Measurements from ENCODE around the gene NDUFA1.

DNA sequence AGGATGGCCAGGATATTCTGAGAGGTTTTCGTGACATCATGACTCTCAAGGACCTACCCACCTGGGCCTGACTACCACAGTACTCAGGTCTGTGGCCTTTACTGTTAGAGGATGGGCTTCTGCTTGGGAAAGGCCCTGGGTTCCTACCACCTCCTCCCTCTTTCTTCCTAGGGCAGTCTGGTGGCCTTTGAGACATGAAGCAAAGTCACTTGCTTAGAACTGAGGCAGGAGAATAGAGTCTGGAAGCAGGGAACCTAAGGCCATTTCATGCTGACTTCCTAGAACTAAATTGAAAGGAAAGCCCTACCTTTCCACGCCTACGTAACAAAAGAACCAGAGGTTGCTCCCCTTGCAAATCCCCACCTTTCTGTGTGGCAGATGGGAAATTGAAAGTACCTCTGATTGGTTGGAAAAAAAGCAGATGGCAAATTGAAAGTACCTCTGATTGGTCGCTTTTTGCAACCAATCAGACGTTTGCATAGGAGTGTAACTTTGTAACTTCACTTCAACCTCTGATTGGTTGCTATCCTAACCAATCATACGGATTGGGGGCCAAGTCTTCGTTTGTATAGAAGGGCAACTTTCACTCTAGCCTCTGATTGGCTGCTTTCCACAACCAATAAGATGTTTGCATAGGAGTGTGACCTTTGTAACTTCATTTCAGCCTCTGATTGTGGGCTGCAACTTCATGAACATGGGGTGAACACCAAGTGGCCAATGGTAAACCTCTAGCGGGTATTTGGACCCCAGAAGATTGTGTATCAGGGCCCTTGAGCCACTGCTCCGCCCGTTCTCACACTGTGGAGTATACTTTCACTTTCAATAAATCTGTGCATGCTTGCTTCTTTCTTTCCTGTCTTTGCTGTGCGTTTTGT lies 14.2 kb downstream of the NDUFA1 start:
- TF ChIP-seq, protein P1, sequence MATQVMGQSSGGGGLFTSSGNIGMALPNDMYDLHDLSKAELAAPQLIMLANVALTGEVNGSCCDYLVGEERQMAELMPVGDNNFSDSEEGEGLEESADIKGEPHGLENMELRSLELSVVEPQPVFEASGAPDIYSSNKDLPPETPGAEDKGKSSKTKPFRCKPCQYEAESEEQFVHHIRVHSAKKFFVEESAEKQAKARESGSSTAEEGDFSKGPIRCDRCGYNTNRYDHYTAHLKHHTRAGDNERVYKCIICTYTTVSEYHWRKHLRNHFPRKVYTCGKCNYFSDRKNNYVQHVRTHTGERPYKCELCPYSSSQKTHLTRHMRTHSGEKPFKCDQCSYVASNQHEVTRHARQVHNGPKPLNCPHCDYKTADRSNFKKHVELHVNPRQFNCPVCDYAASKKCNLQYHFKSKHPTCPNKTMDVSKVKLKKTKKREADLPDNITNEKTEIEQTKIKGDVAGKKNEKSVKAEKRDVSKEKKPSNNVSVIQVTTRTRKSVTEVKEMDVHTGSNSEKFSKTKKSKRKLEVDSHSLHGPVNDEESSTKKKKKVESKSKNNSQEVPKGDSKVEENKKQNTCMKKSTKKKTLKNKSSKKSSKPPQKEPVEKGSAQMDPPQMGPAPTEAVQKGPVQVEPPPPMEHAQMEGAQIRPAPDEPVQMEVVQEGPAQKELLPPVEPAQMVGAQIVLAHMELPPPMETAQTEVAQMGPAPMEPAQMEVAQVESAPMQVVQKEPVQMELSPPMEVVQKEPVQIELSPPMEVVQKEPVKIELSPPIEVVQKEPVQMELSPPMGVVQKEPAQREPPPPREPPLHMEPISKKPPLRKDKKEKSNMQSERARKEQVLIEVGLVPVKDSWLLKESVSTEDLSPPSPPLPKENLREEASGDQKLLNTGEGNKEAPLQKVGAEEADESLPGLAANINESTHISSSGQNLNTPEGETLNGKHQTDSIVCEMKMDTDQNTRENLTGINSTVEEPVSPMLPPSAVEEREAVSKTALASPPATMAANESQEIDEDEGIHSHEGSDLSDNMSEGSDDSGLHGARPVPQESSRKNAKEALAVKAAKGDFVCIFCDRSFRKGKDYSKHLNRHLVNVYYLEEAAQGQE (IDR thresholded peaks at IDR 0.05; ENCODE audit: borderline replicate concordance), result no peak
- TF ChIP-seq, protein P2, sequence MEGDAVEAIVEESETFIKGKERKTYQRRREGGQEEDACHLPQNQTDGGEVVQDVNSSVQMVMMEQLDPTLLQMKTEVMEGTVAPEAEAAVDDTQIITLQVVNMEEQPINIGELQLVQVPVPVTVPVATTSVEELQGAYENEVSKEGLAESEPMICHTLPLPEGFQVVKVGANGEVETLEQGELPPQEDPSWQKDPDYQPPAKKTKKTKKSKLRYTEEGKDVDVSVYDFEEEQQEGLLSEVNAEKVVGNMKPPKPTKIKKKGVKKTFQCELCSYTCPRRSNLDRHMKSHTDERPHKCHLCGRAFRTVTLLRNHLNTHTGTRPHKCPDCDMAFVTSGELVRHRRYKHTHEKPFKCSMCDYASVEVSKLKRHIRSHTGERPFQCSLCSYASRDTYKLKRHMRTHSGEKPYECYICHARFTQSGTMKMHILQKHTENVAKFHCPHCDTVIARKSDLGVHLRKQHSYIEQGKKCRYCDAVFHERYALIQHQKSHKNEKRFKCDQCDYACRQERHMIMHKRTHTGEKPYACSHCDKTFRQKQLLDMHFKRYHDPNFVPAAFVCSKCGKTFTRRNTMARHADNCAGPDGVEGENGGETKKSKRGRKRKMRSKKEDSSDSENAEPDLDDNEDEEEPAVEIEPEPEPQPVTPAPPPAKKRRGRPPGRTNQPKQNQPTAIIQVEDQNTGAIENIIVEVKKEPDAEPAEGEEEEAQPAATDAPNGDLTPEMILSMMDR (IDR thresholded peaks at IDR 0.05; ENCODE audit: poor library complexity, severe bottlenecking), result no peak
- no peak for TF ChIP-seq EP300 (conservative IDR thresholded peaks at IDR 0.05; ENCODE audit: poor library complexity, severe bottlenecking)

Data from neural cell (in vitro differentiated cells).